ENCODE results near the gene FLNB.
"Not testable (repeated sequence)": the region's sequence is repeated elsewhere in the genome, so short reads cannot be mapped to it uniquely, and the experiment has no call there.

FLNB gene

GRCh38 chr3:58052373-58053273 lies 44.4 kb downstream of the FLNB start:
- Histone ChIP-seq H3K4me2 (ENCODE audit: insufficient read depth, low read length, poor library complexity, severe bottlenecking) (no peak overlapping the region), H2BK12ac (ENCODE audit: low read length) (no peak overlapping the region), H3K9ac (ENCODE audit: low read depth, low read length, poor library complexity) (peak overlapping the region; percentile 82), H2BK15ac (ENCODE audit: low read length) (no peak overlapping the region), H3K23ac (ENCODE audit: low read depth, low read length, poor library complexity) (peak overlapping the region; percentile 68), H3K14ac (ENCODE audit: low read length) (no peak overlapping the region), H3K4ac (ENCODE audit: low read length) (no peak overlapping the region), H4K91ac (ENCODE audit: low read depth, low read length, poor library complexity) (no peak overlapping the region), H3K18ac (ENCODE audit: low read length) (peak overlapping the region; percentile 89), H2BK120ac (ENCODE audit: low read depth, low read length) (no peak overlapping the region), H3K4me1 (ENCODE audit: control insufficient read depth in 2 of 2, insufficient read depth in 1 of 2, low read depth in 1 of 2, low read length in 2 of 2) (peaks cover 10 to 21% of the 10 kb centered on the region in 2 donors), H2BK5ac (ENCODE audit: low read length) (no peak overlapping the region), H3K9me3 (replicated peaks in 1 of 2; ENCODE audit: control insufficient read depth in 2 of 2, insufficient read depth in 1 of 2, low read depth in 1 of 2, low read length in 2 of 2) (no peaks in the 10 kb centered on the region), H3K27me3 (ENCODE audit: control insufficient read depth in 3 of 3, insufficient read depth in 3 of 3, low read depth in 1 of 3, low read length in 3 of 3) (no peaks in the 10 kb centered on the region), H2AK5ac (ENCODE audit: low read depth, low read length) (no peak overlapping the region), H3K27ac (replicated peaks; ENCODE audit: low read length) (no peak overlapping the region), H3K4me3 (ENCODE audit: low read length in 2 of 2) (no peak overlapping the region), H2AFZ (ENCODE audit: low read length) (no peak overlapping the region), H3K36me3 (replicated peaks in 1 of 2; ENCODE audit: control insufficient read depth in 2 of 2, insufficient read depth in 2 of 2, low read length in 2 of 2) (no peaks in the 10 kb centered on the region), H4K8ac (ENCODE audit: low read depth, low read length) (no peak overlapping the region), H3K79me1 (ENCODE audit: low read depth, low read length) (no peaks in the 10 kb centered on the region)
- WGBS, 2 donors (ENCODE audit: extremely low coverage in 2 of 2, insufficient read length in 2 of 2, insufficient replicate concordance in 1 of 2): no CpG with 5 or more reads among the region's 8 CpGs
- DNase-seq (ENCODE audit: low spot score): no peak

GRCh38 chr3:58054652-58055051 lies 46.4 kb downstream of the FLNB start:
- Histone ChIP-seq H3K23ac (ENCODE audit: low read depth, low read length, poor library complexity) (no peak overlapping the region), H4K8ac (ENCODE audit: low read depth, low read length) (no peak overlapping the region), H2BK120ac (ENCODE audit: low read depth, low read length) (no peak overlapping the region), H3K4me3 (ENCODE audit: low read length in 2 of 2) (no peak overlapping the region), H3K4me1 (ENCODE audit: control insufficient read depth in 2 of 2, insufficient read depth in 1 of 2, low read depth in 1 of 2, low read length in 2 of 2) (peaks cover 3 to 17% of the 10 kb centered on the region in 2 donors), H3K79me1 (ENCODE audit: low read depth, low read length) (no peaks in the 10 kb centered on the region), H3K9ac (ENCODE audit: low read depth, low read length, poor library complexity) (no peak overlapping the region), H2AK5ac (ENCODE audit: low read depth, low read length) (no peak overlapping the region), H3K4me2 (ENCODE audit: insufficient read depth, low read length, poor library complexity, severe bottlenecking) (no peak overlapping the region), H3K27ac (replicated peaks; ENCODE audit: low read length) (no peak overlapping the region), H2BK5ac (ENCODE audit: low read length) (no peak overlapping the region), H3K14ac (ENCODE audit: low read length) (no peak overlapping the region), H3K4ac (ENCODE audit: low read length) (no peak overlapping the region), H4K91ac (ENCODE audit: low read depth, low read length, poor library complexity) (no peak overlapping the region), H3K18ac (ENCODE audit: low read length) (no peak overlapping the region), H2BK15ac (ENCODE audit: low read length) (no peak overlapping the region), H2BK12ac (ENCODE audit: low read length) (no peak overlapping the region), H2AFZ (ENCODE audit: low read length) (no peak overlapping the region), H3K36me3 (replicated peaks in 1 of 2; ENCODE audit: control insufficient read depth in 2 of 2, insufficient read depth in 2 of 2, low read length in 2 of 2) (no peaks in the 10 kb centered on the region), H3K9me3 (replicated peaks in 1 of 2; ENCODE audit: control insufficient read depth in 2 of 2, insufficient read depth in 1 of 2, low read depth in 1 of 2, low read length in 2 of 2) (no peaks in the 10 kb centered on the region), H3K27me3 (ENCODE audit: control insufficient read depth in 3 of 3, insufficient read depth in 3 of 3, low read depth in 1 of 3, low read length in 3 of 3) (no peaks in the 10 kb centered on the region)
- no peak for DNase-seq (ENCODE audit: low spot score)

DNA sequence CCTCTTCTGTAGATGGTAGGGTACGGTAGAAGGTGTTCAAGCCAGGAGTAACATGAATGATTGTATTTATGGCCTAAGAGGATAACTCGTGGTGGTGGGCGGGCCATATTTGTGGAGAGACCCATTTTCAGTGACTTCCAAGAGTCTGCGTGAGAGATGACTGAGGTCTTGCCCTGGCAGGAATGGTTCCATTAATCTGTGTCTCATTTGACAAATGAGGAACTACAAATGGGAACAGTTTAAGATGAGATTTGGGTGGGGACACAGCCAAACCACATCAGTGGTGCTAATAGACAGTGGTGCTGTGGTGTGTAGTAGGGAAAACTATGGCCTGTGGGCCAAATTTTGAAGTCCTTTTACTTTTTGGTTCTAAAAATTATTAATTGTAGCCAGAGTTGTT lies 47.1 kb downstream of the FLNB start:
- H3K18ac ChIP-seq (ENCODE audit: low read length): no peak overlapping the region
- H3K9me3 ChIP-seq (replicated peaks in 1 of 2; ENCODE audit: control insufficient read depth in 2 of 2, insufficient read depth in 1 of 2, low read depth in 1 of 2, low read length in 2 of 2): no peaks in the 10 kb centered on the region
- no peak overlapping the region for H3K9ac ChIP-seq (ENCODE audit: low read depth, low read length, poor library complexity)
- H3K4ac ChIP-seq (ENCODE audit: low read length): no peak overlapping the region
- no peaks in the 10 kb centered on the region for H3K27me3 ChIP-seq (ENCODE audit: control insufficient read depth in 3 of 3, insufficient read depth in 3 of 3, low read depth in 1 of 3, low read length in 3 of 3)
- H3K14ac ChIP-seq (ENCODE audit: low read length): no peak overlapping the region
- no peak overlapping the region for H2AFZ ChIP-seq (ENCODE audit: low read length)
- H3K27ac ChIP-seq (replicated peaks; ENCODE audit: low read length): no peak overlapping the region
- no peak overlapping the region for H4K91ac ChIP-seq (ENCODE audit: low read depth, low read length, poor library complexity)
- no peak overlapping the region for H3K23ac ChIP-seq (ENCODE audit: low read depth, low read length, poor library complexity)
- peaks cover 2 to 19% of the 10 kb centered on the region in 2 donors for H3K4me1 ChIP-seq (ENCODE audit: control insufficient read depth in 2 of 2, insufficient read depth in 1 of 2, low read depth in 1 of 2, low read length in 2 of 2)
- H2BK120ac ChIP-seq (ENCODE audit: low read depth, low read length): no peak overlapping the region
- H4K8ac ChIP-seq (ENCODE audit: low read depth, low read length): no peak overlapping the region
- H2AK5ac ChIP-seq (ENCODE audit: low read depth, low read length): no peak overlapping the region
- no CpG with 5 or more reads among the region's 4 CpGs for WGBS, 2 donors (ENCODE audit: extremely low coverage in 2 of 2, insufficient read length in 2 of 2, insufficient replicate concordance in 1 of 2)
- no peak overlapping the region for H3K4me2 ChIP-seq (ENCODE audit: insufficient read depth, low read length, poor library complexity, severe bottlenecking)
- DNase-seq (ENCODE audit: low spot score): no peak
- H3K36me3 ChIP-seq (replicated peaks in 1 of 2; ENCODE audit: control insufficient read depth in 2 of 2, insufficient read depth in 2 of 2, low read length in 2 of 2): no peaks in the 10 kb centered on the region
- no peak overlapping the region for H2BK5ac ChIP-seq (ENCODE audit: low read length)
- no peak overlapping the region for H3K4me3 ChIP-seq (ENCODE audit: low read length in 2 of 2)
- H3K79me1 ChIP-seq (ENCODE audit: low read depth, low read length): no peaks in the 10 kb centered on the region
- no peak overlapping the region for H2BK15ac ChIP-seq (ENCODE audit: low read length)
- H2BK12ac ChIP-seq (ENCODE audit: low read length): no peak overlapping the region

- H3K79me1 ChIP-seq (ENCODE audit: low read depth, low read length); H3K23ac ChIP-seq (ENCODE audit: low read depth, low read length, poor library complexity); H3K4me2 ChIP-seq (ENCODE audit: insufficient read depth, low read length, poor library complexity, severe bottlenecking); H2BK15ac ChIP-seq (ENCODE audit: low read length); H3K27me3 ChIP-seq (ENCODE audit: control insufficient read depth in 3 of 3, insufficient read depth in 3 of 3, low read depth in 1 of 3, low read length in 3 of 3); H3K36me3 ChIP-seq (replicated peaks in 1 of 2; ENCODE audit: control insufficient read depth in 2 of 2, insufficient read depth in 2 of 2, low read length in 2 of 2); DNase-seq (ENCODE audit: low spot score); H3K9ac ChIP-seq (ENCODE audit: low read depth, low read length, poor library complexity); H2AK5ac ChIP-seq (ENCODE audit: low read depth, low read length); H3K27ac ChIP-seq (replicated peaks; ENCODE audit: low read length); H3K9me3 ChIP-seq (replicated peaks in 1 of 2; ENCODE audit: control insufficient read depth in 2 of 2, insufficient read depth in 1 of 2, low read depth in 1 of 2, low read length in 2 of 2); H2BK5ac ChIP-seq (ENCODE audit: low read length); H2AFZ ChIP-seq (ENCODE audit: low read length); H3K14ac ChIP-seq (ENCODE audit: low read length); H4K91ac ChIP-seq (ENCODE audit: low read depth, low read length, poor library complexity); H3K18ac ChIP-seq (ENCODE audit: low read length); H3K4ac ChIP-seq (ENCODE audit: low read length); H2BK120ac ChIP-seq (ENCODE audit: low read depth, low read length); H3K4me3 ChIP-seq (ENCODE audit: low read length in 2 of 2); H4K8ac ChIP-seq (ENCODE audit: low read depth, low read length); H2BK12ac ChIP-seq (ENCODE audit: low read length): not testable (repeated sequence)
- WGBS, 2 donors (ENCODE audit: extremely low coverage in 2 of 2, insufficient read length in 2 of 2, insufficient replicate concordance in 1 of 2): no CpG with 5 or more reads among the region's 5 CpGs
- H3K4me1 ChIP-seq (ENCODE audit: control insufficient read depth in 2 of 2, insufficient read depth in 1 of 2, low read depth in 1 of 2, low read length in 2 of 2): peaks cover 2 to 20% of the 10 kb centered on the region in 2 donors
Observed at GRCh38 chr3:58055891-58056290, 47.7 kb downstream of the FLNB start.

Measured in neuronal stem cell (in vitro differentiated cells).